MM.1S (cell line): ENCODE measurements around the gene TAS1R1.

Experiments
- DNase-seq: peaks from one replicate; pipeline ENCODE4 v3.0.0-alpha.2; 2015
- H2AFZ ChIP-seq: fragments of 300-600 bp; sonication (generic); 2 replicates; pipeline ENCODE4 v1.6.0; 2016; ENCODE audit warnings: antibody characterized with exemption, low read length
- H3F3A ChIP-seq: fragments of 300-600 bp; sonication (generic); 2 replicates; pipeline ENCODE4 v1.6.1; 2016; ENCODE audit warnings: mild to moderate bottlenecking, antibody characterized with exemption, low read length, moderate library complexity, mixed read lengths; ENCODE audit not compliant: insufficient read depth
- H3K27ac ChIP-seq: fragments of 300-600 bp; sonication (generic); 2 replicates; pipeline ENCODE4 v1.5.1; 2016; ENCODE audit warnings: mild to moderate bottlenecking, low read length
- H3K27me3 ChIP-seq: fragments of 300-600 bp; sonication (generic); replicated peaks from 2 replicates; pipeline ENCODE4 v1.6.0; 2016; ENCODE audit warnings: low read length; ENCODE audit not compliant: insufficient read depth
- H3K36me3 ChIP-seq: fragments of 300-600 bp; sonication (generic); replicated peaks from 2 replicates; pipeline ENCODE4 v1.6.1; 2016; ENCODE audit warnings: mild to moderate bottlenecking, low read length, mixed read lengths; ENCODE audit not compliant: insufficient read depth
- H3K4me1 ChIP-seq: fragments of 300-600 bp; sonication (generic); 2 replicates; pipeline ENCODE4 v1.6.1; 2016; ENCODE audit warnings: low read length, mixed read lengths
- H3K4me2 ChIP-seq: fragments of 300-600 bp; sonication (generic); 2 replicates; pipeline ENCODE4 v1.6.0; 2016; ENCODE audit warnings: low read depth, low read length
- H3K4me3 ChIP-seq: fragments of 300-600 bp; sonication (generic); 2 replicates; pipeline ENCODE4 v1.5.1; 2016; ENCODE audit warnings: low read length, mixed read lengths
- H3K79me2 ChIP-seq: fragments of 300-600 bp; sonication (generic); 2 replicates; pipeline ENCODE4 v1.6.1; 2016; ENCODE audit warnings: mixed run types, low read length, mixed read lengths
- H3K9ac ChIP-seq: fragments of 300-600 bp; sonication (generic); 2 replicates; pipeline ENCODE4 v1.6.1; 2016; ENCODE audit warnings: low read length, mixed read lengths
- H3K9me2 ChIP-seq: fragments of 300-600 bp; sonication (generic); replicated peaks from 2 replicates; pipeline ENCODE4 v1.6.1; 2016; ENCODE audit warnings: mild to moderate bottlenecking, low read length, mixed read lengths; ENCODE audit not compliant: insufficient read depth
- H3K9me3 ChIP-seq: fragments of 300-600 bp; sonication (generic); replicated peaks from 2 replicates; pipeline ENCODE4 v1.6.1; 2016; ENCODE audit warnings: mild to moderate bottlenecking, low read length, mixed read lengths; ENCODE audit not compliant: insufficient read depth
- H4K20me1 ChIP-seq: fragments of 300-600 bp; sonication (generic); 2 replicates; pipeline ENCODE4 v1.6.1; 2016; ENCODE audit warnings: mild to moderate bottlenecking, low read length, moderate library complexity, mixed read lengths; ENCODE audit not compliant: insufficient read depth
- EZH2 ChIP-seq: fragments of 300-600 bp; sonication (generic); optimal IDR thresholded peaks from 2 replicates; pipeline ENCODE3; 2017; ENCODE audit warnings: low read depth, mild to moderate bottlenecking, antibody characterized with exemption, low read length, mixed read lengths
- EZH2phosphoT487 ChIP-seq: fragments of 300-600 bp; sonication (generic); IDR thresholded peaks from 2 replicates; pipeline ENCODE4 v1.6.1; 2018; ENCODE audit warnings: antibody characterized with exemption, low read length
- TF ChIP-seq, protein P1 (sequence below): fragments of 300-600 bp; sonication (generic); IDR thresholded peaks from 2 replicates; pipeline ENCODE4 v1.5.1; 2016; ENCODE audit warnings: antibody characterized with exemption, low read length, mixed read lengths

Gene TAS1R1

DNA sequence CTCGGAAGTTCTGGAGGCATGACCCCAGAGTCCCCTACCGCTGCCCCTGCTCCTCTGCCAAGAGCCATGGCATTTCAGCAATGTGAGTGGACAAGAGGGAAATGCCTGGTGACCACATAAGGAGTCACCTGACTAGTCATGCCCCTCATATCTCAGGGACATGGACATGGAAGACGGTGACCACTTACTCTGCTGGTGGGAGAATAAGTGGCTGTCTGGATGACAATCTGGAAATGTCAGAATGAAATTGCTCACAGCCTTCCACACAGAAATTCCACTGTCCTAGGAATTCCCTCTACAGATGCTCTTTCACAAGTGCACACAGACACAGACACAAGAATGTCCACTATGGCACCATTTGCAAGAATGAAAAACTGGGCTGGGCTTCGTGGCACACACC is 39.3 kb upstream of the TAS1R1 start:
- Histone ChIP-seq H3K9ac (no peak overlapping the region), H3K36me3 (no peaks in the 10 kb centered on the region), H3K27me3 (no peaks in the 10 kb centered on the region), H4K20me1 (no peaks in the 10 kb centered on the region), H3K9me3 (no peaks in the 10 kb centered on the region), H2AFZ (no peak overlapping the region), H3K79me2 (no peaks in the 10 kb centered on the region), H3K4me3 (no peak overlapping the region), H3K9me2 (no peaks in the 10 kb centered on the region), H3K4me2 (no peak overlapping the region), H3F3A (no peaks in the 10 kb centered on the region), H3K4me1 (peaks cover 4% of the 10 kb centered on the region; the same call in 1 of the 2 replicates), H3K27ac (no peak overlapping the region)
- TF ChIP-seq, protein P1, sequence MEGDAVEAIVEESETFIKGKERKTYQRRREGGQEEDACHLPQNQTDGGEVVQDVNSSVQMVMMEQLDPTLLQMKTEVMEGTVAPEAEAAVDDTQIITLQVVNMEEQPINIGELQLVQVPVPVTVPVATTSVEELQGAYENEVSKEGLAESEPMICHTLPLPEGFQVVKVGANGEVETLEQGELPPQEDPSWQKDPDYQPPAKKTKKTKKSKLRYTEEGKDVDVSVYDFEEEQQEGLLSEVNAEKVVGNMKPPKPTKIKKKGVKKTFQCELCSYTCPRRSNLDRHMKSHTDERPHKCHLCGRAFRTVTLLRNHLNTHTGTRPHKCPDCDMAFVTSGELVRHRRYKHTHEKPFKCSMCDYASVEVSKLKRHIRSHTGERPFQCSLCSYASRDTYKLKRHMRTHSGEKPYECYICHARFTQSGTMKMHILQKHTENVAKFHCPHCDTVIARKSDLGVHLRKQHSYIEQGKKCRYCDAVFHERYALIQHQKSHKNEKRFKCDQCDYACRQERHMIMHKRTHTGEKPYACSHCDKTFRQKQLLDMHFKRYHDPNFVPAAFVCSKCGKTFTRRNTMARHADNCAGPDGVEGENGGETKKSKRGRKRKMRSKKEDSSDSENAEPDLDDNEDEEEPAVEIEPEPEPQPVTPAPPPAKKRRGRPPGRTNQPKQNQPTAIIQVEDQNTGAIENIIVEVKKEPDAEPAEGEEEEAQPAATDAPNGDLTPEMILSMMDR, result no peak
- TF ChIP-seq EZH2 (no peak), EZH2phosphoT487 (no peak)
- DNase-seq, result no peak

DNA sequence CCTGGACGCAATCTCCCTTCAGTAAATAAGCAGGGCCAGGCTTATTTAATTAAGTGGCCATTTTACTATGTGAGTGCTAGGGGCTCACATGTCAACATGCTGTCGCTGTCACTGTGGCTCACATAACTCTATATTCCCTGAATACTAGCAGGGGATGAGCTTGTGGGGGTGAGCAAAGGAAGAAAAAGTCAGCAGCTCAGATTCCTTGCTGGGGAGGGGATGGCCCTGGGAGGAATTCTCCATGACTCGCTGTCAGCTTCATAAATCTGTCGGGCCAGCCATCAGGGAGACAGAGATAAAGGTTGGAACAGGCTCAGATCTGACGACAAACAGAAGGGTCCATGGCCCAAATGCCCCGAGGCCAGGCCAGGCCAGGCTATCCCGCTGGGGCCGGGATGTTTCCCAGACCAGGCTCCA is 37.7 kb upstream of the TAS1R1 start:
- Histone ChIP-seq H3K79me2 (no peaks in the 10 kb centered on the region), H3K9me3 (no peaks in the 10 kb centered on the region), H3K27ac (no peak overlapping the region), H3K9ac (no peak overlapping the region), H3K4me2 (no peak overlapping the region), H3K9me2 (no peaks in the 10 kb centered on the region), H4K20me1 (no peaks in the 10 kb centered on the region), H3K4me3 (no peak overlapping the region), H3K36me3 (no peaks in the 10 kb centered on the region), H2AFZ (no peak overlapping the region), H3F3A (0 out of 2 replicates have a peak, but pooled peaks cover 3% of the 10 kb centered on the region), H3K27me3 (no peaks in the 10 kb centered on the region), H3K4me1 (peaks cover 4% of the 10 kb centered on the region; the same call in 1 of the 2 replicates)
- no peak for DNase-seq
- TF ChIP-seq, protein P1, result no peak
- no peak for TF ChIP-seq EZH2phosphoT487

DNA sequence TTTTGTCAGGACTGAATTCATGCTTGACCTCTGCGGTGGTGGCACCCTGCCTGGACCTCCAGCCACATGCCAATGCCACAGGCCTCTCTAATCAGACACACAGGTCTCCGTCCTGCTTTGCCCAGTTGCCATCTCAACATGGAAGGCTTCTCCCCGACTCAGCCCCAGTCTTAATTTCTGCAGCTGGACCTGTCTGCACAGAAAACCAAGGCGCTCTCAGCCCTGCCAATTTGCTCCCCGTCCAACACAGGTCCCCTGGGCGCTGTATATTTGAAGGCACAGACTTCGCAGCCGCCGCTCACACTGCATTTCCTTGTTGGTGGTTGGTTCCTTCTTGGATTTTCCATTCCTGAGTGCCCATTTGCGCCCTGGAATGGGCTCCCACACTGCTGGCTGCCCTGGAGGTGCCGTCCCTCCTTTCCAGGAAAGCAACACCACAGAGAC is 35.6 kb upstream of the TAS1R1 start:
- no peak overlapping the region for H3K27ac ChIP-seq
- H3K36me3 ChIP-seq, result no peaks in the 10 kb centered on the region
- H3K9ac ChIP-seq, result no peak overlapping the region

More for the DNA sequence above, 35.6 kb upstream of the TAS1R1 start:
- TF ChIP-seq EZH2phosphoT487 (no peak), EZH2 (no peak)
- TF ChIP-seq, protein P1, result no peak
- Histone ChIP-seq H3K4me1 (no peaks in the 10 kb centered on the region), H3K27me3 (no peaks in the 10 kb centered on the region), H3K79me2 (no peaks in the 10 kb centered on the region), H4K20me1 (no peaks in the 10 kb centered on the region), H3K4me2 (no peak overlapping the region), H3K4me3 (no peak overlapping the region), H2AFZ (no peak overlapping the region), H3F3A (0 out of 2 replicates have a peak, but pooled peaks cover 3% of the 10 kb centered on the region), H3K9me3 (no peaks in the 10 kb centered on the region), H3K9me2 (no peaks in the 10 kb centered on the region)
- DNase-seq, result no peak
